Nephron (organoid): ENCODE measurements around the gene SDK2.

ENCODE experiments used
- H3K27ac Mint-ChIP-seq, 3 experiments: 2 replicates each; pipeline ENCODE4 v1.8.0; 2020; ENCODE audit warnings: mixed read lengths in 3 of 3, mild to moderate bottlenecking in 2 of 3, moderate library complexity in 1 of 3
- H3K27me3 Mint-ChIP-seq: 2 replicates; pipeline ENCODE4 v1.8.0; 2021; ENCODE audit warnings: low read depth, mild to moderate bottlenecking, moderate library complexity, mixed read lengths
- H3K36me3 Mint-ChIP-seq: 2 replicates; pipeline ENCODE4 v1.8.0; 2020; ENCODE audit warnings: low read depth, mixed read lengths
- H3K4me1 Mint-ChIP-seq: 2 replicates; pipeline ENCODE4 v1.8.0; 2020; ENCODE audit warnings: mixed read lengths
- H3K4me3 Mint-ChIP-seq, 3 experiments: 2 replicates each; pipeline ENCODE4 v1.8.0; 2020; ENCODE audit warnings: mild to moderate bottlenecking in 3 of 3, mixed read lengths in 3 of 3, moderate library complexity in 2 of 3
- H3K9me3 Mint-ChIP-seq: 2 replicates; pipeline ENCODE4 v1.8.0; 2020; ENCODE audit warnings: mixed read lengths
- CTCF ChIP-seq, 3 experiments: fragments of 200-600 bp; sonication (generic); IDR thresholded peaks; one replicate each; pipeline ENCODE4 v1.5.0; 2021; ENCODE audit warnings: antibody characterized with exemption in 3 of 3; ENCODE audit not compliant: unreplicated experiment in 3 of 3

SDK2 gene

GRCh38 chr17:73435412-73435811 lies 208.8 kb downstream of the SDK2 start:
- no peaks in the 10 kb centered on the region for H3K27me3 Mint-ChIP-seq
- no peaks in the 10 kb centered on the region for H3K9me3 Mint-ChIP-seq
- TF ChIP-seq CTCF (IDR thresholded peaks at IDR 0.05; ENCODE audit: unreplicated experiment in 3 of 3) = no peak
- H3K4me3 Mint-ChIP-seq = no peak overlapping the region
- H3K4me1 Mint-ChIP-seq = peaks cover 17% of the 10 kb centered on the region
- H3K36me3 Mint-ChIP-seq = peaks cover 11% of the 10 kb centered on the region
- H3K27ac Mint-ChIP-seq = no peak overlapping the region

GRCh38 chr17:73434154-73434553 lies 210.1 kb downstream of the SDK2 start:
- H3K27me3 Mint-ChIP-seq = no peaks in the 10 kb centered on the region
- no peak overlapping the region for H3K4me3 Mint-ChIP-seq
- H3K9me3 Mint-ChIP-seq = no peaks in the 10 kb centered on the region
- H3K27ac Mint-ChIP-seq = no peak overlapping the region
- peaks cover 10% of the 10 kb centered on the region for H3K36me3 Mint-ChIP-seq
- H3K4me1 Mint-ChIP-seq = peaks cover 29% of the 10 kb centered on the region
- no peak for TF ChIP-seq CTCF (IDR thresholded peaks at IDR 0.05; ENCODE audit: unreplicated experiment in 3 of 3)

GRCh38 chr17:73433501-73433900 lies 210.7 kb downstream of the SDK2 start:
- H3K36me3 Mint-ChIP-seq = peaks cover 7% of the 10 kb centered on the region
- no peaks in the 10 kb centered on the region for H3K27me3 Mint-ChIP-seq
- H3K4me3 Mint-ChIP-seq = no peak overlapping the region
- H3K9me3 Mint-ChIP-seq = no peaks in the 10 kb centered on the region
- peaks cover 29% of the 10 kb centered on the region for H3K4me1 Mint-ChIP-seq
- TF ChIP-seq CTCF (IDR thresholded peaks at IDR 0.05; ENCODE audit: unreplicated experiment in 3 of 3) = no peak
- no peak overlapping the region for H3K27ac Mint-ChIP-seq

GRCh38 chr17:73432624-73433190 lies 211.5 kb downstream of the SDK2 start:
- Mint-ChIP-seq H3K27ac (no peak overlapping the region), H3K4me1 (peaks cover 29% of the 10 kb centered on the region), H3K9me3 (no peaks in the 10 kb centered on the region), H3K36me3 (peaks cover 3% of the 10 kb centered on the region), H3K27me3 (no peaks in the 10 kb centered on the region), H3K4me3 (no peak overlapping the region)
- no peak for TF ChIP-seq CTCF (IDR thresholded peaks at IDR 0.05; ENCODE audit: unreplicated experiment in 3 of 3)

- H3K27ac Mint-ChIP-seq = no peak overlapping the region
- peaks cover 3% of the 10 kb centered on the region for H3K36me3 Mint-ChIP-seq
- no peaks in the 10 kb centered on the region for H3K9me3 Mint-ChIP-seq
- H3K4me3 Mint-ChIP-seq = no peak overlapping the region
- TF ChIP-seq CTCF (IDR thresholded peaks at IDR 0.05; ENCODE audit: unreplicated experiment in 3 of 3) = no peak
- H3K4me1 Mint-ChIP-seq = peaks cover 22% of the 10 kb centered on the region
- H3K27me3 Mint-ChIP-seq = no peaks in the 10 kb centered on the region
Measured at GRCh38 chr17:73431401-73432205, 212.6 kb downstream of the SDK2 start.

GRCh38 chr17:73430848-73431247 lies 213.4 kb downstream of the SDK2 start:
- Mint-ChIP-seq H3K4me1 (peaks cover 21% of the 10 kb centered on the region), H3K27me3 (no peaks in the 10 kb centered on the region), H3K27ac (no peak overlapping the region), H3K36me3 (peaks cover 3% of the 10 kb centered on the region), H3K4me3 (no peak overlapping the region), H3K9me3 (no peaks in the 10 kb centered on the region)
- no peak for TF ChIP-seq CTCF (IDR thresholded peaks at IDR 0.05; ENCODE audit: unreplicated experiment in 3 of 3)
